HG02588 (cell line): ENCODE measurements around the gene PYDC1.
"Not testable (repeated sequence)": the region's sequence is repeated elsewhere in the genome, so short reads cannot be mapped to it uniquely, and the experiment has no call there.

Experiments used
- ATAC-seq: cut with Tn5 transposase; IDR thresholded peaks from one replicate; pipeline ENCODE4 v1.9.1; 2021; ENCODE audit warnings: mild to moderate bottlenecking, moderate library complexity; ENCODE audit not compliant: unreplicated experiment

PYDC1 gene

DNA sequence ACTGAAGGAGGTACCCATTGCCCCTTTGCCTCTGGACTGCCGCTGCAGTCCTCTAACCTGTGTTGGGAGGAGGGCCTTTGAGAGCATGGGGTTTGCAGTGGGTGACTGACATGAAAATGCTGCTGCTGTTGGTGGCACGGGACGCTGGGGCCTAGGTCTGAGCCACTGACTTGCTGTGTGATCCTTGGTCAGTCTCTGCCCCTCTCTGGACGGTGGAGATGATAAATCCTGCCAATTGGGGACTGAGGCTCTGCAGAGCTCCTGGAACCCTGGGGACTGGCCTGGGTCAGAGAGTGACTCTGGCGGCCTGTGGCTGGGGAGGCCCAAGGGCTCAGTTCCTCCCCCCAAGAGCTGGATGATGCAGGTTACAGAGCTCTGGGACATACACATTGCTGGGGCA lies 6.1 kb upstream of the PYDC1 start:
- no peak for ATAC-seq

DNA sequence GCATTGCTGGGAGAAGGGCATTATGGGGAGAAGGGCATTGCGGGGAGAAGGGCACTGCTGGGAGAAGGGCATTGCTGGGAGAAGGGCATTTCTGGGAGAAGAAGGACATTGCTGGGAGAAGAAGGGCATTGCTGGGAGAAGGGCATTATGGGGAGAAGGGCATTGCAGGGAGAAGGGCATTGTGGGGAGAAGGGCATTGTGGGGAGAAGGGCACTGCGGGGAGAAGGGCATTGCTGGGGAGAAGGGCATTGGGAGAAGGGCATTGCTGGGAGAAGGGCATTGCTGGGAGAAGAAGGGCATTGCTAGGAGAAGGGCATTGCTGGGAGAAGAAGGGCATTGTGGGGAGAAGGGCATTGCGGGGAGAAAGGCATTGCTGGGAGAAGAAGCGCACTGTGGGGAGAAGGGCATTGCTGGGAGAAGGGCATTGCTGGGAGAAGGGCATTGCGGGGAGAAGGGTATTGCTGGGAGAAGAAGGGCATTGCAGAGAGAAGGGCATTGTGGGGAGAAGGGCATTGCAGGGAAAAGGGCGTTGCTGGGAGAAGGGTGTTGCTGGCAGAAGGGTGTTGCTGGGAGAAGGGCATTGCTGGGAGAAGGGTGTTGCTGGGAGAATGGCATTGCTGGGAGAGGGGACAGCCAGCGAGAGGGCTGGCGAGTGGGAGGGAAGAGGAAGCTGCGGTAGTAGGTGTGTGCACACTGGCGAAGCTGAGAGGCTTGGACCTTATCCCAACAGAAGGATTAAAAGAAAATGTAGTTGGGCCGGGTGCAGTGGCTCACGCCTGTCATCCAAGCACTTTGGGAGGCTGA lies 4.6 kb upstream of the PYDC1 start:
- no peak for ATAC-seq

DNA sequence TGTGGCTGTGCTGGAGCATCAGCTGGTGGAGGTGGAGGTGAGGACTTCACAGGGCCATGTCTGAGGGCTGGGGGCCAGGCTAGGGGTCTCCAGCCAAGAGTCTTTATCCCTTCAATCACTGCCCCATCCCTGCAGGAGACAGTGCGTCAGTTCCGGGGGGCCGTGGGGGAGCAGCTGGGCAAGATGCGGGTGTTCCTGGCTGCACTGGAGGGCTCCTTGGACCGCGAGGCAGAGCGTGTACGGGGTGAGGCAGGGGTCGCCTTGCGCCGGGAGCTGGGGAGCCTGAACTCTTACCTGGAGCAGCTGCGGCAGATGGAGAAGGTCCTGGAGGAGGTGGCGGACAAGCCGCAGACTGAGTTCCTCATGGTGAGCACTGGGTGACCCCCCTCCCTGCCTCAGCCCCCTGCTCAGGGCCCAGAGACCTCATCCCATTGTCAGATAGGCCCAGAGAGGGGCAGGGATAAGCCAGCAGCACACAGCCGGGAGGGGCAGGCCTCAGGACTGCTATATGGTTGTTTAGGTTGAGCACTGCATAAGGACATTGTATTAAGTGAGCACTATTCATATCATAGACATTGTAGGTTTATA lies 2.3 kb upstream of the PYDC1 start:
- ATAC-seq = no peak

DNA sequence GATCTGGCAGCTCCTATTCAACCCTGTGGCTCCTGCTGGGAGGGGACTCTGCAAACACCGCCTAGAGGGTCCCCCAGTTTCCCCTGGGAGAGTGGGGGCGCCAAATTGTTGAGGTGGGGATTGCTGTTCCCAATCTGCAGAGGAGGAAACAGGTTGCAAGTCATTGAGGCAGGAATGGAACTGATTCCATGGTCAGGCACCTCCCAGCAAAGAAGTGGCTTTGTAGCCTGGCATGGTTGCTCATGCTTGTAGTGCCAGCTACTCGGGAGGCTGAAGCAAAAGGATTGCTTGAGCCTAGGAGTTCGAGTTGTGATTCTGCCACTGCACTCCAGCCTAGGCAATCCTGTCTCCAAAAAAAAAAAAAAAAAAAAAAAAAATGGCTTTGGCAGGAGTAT lies 198 bp upstream of the PYDC1 start:
- no peak for ATAC-seq

DNA sequence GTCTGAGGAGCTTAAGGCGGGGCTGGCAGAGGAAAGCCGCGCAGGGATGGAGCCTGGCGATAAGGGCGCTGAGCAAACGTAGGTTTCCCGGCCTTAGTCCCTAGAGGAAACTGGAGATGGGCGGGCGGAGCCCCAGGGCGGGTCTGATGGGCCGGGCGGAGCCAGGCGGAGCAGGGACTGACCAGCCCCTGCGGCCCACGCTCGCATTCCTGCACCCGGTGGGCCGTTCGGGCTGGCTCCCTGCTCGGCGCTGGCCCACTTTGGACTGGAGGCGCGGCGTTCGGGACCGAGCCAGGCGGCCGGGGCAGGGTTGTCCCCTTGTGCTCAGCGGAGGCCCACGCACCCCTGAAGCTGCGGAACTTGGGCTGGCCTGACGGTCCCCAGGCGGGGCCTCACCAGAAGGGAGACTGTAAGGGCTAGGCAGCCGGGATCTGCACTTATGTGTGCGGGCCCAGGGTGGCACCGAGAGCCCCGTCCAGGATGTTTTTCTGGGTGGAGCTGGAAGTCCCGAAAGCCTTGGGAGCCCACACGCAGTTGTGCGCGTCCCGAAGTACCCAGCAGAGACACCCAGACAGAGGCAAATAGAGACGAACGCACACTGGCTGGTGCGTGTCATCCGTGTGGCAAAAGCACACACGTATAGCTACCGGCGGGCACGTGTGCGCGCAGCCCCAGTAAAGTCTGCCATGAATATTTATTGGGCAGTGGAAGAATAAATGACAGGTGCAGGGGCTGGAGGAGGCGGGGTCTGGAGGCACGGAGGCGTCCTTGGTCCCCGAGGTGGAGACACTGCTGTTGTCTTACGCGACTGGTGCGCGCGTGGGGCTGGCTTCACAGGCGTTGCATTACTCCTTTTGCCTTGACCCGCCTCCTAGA lies 1.4 kb downstream of the PYDC1 start:
- ATAC-seq = no peak

DNA sequence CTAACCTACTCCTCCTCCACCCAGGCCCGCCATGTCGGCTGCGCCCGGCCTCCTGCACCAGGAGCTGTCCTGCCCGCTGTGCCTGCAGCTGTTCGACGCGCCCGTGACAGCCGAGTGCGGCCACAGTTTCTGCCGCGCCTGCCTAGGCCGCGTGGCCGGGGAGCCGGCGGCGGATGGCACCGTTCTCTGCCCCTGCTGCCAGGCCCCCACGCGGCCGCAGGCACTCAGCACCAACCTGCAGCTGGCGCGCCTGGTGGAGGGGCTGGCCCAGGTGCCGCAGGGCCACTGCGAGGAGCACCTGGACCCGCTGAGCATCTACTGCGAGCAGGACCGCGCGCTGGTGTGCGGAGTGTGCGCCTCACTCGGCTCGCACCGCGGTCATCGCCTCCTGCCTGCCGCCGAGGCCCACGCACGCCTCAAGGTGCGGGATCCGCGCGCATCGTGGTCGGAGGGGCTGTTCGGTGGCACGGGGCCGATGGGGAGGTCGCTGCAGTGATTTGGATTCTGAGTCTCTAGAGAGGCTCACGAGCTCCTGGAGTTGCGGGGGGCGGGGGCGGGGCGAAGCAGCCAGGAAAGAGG lies 2.1 kb downstream of the PYDC1 start:
- ATAC-seq = no peak

DNA sequence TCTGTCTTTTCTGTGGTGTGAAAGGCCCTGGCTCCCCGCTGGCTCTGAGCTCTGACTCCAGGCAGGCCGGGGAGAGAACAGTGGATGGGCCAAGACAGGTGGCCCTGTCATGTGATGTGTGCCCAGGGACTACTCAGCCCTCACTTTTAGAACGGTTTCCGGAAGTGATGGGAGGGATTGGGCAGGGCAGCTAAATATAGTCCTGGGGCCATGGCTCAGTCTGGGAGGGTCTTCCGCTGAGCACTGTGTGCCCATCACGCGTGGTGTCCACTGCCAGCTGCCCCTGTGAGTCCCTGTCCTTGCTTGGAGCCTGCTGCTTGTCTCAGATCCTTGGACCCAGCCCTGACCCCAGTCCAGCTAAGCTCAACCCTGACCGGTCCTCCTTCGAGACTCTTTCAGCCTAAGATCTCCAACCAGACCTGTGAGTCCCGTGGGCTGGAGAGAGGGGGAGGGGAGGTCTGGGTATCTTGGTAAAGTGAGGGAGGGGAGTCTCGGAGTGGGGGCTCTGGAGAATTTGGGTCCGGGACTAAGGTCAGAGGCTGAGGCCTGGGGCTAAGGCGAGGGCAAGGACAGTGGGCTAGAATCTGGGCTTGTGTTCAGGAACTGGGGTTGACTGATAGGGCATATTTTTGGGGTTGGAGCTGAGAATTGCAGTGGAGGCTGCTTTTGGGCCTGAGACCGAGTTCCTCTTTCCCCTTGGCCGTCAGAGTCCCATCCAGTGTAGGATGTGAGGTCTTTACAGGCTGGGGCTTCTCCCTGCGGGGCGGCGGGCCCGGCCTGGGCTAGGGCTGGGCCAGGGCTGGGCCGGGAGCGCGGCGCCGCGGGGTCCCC lies 2.8 kb downstream of the PYDC1 start, which contains the start of gene TRIM72:
TRIM72 (plus strand) TSS at position 243 of the 831 bp plus-strand sequence. CDS start 620 bp downstream, outside the sequence.
- ATAC-seq = no peak

DNA sequence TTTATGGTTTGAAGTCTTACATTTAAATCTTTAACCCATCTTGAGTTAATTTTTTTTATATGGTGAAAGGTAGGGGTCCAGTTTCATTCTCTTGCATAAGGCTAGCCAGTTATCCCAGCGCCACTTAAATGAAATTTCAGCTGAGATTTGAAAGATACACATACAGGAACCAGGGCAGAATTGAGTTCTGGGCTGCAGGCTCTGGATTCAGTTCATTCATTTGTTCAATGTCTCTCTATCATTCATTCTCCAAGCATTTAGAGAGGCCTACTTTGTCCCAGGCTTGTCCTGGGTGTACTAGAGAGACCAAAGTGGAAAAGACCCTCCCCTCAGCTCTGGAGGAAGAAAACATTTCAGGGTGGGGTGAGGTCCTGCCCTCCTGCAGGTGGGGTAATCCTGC lies 3.6 kb downstream of the PYDC1 start:
- ATAC-seq = no peak

DNA sequence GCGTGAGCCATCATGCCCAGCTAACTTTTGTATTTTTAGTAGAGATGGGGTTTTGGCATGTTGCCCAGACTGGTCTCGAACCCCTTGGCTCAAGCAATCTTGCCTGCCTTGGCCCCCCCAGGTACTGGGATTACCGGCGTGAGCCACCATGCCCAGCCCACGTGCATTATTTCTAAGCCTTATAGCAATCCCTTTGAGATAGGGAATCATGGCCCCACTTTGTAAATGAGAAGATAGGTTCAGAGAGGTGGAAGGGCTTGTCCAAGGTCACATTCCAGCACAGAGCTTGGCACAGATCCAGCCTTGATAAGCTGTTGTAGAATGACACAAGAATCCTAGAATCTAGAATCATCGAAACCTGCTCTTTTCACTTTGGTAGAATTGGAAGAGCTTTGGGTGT lies 10.2 kb downstream of the PYDC1 start:
- no peak for ATAC-seq

DNA sequence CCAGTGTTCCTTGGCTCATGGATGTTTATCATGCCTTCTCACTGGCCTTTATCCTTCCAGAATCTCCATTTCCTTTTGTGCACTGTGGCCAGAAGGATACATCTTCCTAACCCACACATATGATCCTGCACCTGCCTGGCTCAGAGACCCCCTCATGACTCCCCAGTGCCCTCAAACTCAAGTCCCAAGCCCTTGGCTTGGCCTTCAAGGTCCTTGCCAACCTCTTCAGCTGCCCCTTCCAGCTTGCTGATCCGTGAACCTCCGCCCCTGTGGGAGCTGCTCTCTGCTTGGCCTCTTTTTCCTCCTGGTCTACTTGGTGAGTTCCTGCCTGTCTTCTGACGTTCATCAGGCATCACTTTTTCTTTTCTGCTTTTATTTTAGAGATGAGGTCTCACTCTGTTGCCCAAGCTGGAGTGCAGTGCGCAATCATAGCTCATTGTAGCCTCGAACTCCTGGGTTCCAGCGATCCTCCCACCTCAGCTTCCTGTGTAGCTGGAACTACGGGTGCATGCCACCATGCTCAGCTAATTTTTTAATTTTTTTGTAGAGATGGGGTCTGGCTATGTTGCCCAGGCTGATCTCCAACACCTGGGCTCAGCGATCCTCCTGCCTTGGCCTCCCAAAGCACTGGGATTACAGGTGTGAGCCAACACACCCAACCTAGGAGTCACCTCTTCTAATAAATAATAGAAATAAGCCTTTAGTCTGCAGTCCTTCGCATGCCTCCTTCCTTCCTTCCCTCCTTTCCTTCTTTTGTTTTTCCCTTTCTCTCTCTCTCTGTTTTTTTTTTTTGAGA lies 11.9 kb downstream of the PYDC1 start:
- no peak for ATAC-seq

DNA sequence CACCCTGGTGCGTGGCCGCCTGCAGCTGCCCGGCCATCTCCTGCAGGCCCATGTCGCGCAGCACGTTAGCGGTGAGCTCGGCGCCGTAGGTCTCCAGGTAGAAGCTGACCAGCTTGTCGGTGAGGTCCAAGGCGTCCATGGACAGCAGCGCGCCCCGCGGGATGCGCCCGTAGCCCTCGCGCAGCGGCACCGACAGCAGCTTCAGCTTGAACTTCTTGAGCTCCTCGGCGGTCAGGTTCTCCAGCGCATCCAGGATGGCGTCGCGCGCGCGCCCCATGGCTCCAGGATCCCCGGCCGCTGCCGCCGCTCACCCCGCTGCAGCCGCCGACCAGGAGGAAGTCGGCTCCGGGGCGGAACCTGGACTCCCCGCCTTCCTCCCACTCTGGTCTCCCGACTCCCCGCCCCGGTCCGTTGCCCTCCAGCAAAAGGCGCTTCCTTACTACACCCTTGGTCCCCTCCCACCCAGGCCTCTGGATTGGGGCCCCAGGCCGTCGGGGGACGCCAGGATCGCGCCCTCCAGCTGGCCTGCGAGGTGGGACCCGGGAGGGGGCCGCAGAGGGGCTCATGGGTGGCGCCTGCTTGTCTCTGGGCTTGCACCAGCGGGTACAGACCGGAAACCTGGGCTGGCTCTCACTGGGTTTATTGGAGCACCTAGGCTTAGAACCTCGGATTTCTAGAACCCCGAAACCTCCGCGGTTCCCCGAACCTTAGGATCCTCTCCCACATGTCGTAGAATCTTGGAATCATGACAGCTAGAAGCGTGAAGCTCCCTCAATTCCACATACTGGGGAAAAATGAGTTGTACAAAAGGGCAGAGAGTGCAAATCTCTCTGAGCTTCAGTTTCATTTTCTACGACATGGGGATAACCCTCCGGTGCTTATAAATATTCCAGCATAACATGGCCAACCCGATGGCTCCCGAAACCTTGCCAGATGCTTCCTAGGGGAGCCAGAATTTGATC lies 14.2 kb downstream of the PYDC1 start, which contains the start of gene PYCARD:
PYCARD (minus strand) TSS at position 347 of the 962 bp plus-strand sequence; CDS start at position 277, 70 bp downstream.
- peak; percentile 41 for ATAC-seq

DNA sequence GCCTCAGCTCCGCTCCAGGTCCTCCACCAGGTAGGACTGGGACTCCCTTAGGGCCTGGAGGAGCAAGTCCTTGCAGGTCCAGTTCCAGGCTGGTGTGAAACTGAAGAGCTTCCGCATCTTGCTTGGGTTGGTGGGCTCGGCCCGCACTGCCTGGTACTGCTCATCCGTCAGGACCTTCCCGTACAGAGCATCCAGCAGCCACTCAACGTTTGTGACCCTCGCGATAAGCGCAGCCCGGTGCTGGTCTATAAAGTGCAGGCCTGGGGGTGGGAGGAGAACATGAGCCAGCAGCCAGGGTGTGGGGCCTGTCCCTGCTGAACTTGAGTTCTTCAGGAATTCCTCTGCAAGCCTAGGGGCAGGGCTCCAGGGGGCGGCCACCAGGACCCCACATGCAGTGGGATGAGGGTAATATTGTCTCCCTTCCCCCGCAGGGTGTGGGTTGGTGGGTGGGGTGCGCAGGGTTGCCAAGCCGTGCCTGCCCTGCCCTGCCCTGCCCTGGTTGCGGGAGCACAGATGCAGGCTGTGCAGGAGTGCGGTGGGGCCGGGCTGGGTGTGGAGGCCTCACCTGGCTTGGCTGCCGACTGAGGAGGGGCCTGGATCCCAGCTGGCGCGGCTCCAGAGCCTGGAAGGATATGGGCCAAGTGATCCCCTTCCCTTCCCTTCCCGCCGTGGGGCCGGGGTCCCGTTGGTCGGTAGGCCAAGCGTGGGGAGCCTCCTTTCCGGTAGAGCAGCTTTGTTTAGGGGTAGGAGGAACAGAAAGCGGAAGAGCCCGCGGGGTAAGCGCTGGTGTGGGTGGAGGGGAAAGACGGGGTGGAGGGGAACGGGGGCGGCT lies 15.1 kb downstream of the PYDC1 start:
- ATAC-seq = peak; percentile 32

DNA sequence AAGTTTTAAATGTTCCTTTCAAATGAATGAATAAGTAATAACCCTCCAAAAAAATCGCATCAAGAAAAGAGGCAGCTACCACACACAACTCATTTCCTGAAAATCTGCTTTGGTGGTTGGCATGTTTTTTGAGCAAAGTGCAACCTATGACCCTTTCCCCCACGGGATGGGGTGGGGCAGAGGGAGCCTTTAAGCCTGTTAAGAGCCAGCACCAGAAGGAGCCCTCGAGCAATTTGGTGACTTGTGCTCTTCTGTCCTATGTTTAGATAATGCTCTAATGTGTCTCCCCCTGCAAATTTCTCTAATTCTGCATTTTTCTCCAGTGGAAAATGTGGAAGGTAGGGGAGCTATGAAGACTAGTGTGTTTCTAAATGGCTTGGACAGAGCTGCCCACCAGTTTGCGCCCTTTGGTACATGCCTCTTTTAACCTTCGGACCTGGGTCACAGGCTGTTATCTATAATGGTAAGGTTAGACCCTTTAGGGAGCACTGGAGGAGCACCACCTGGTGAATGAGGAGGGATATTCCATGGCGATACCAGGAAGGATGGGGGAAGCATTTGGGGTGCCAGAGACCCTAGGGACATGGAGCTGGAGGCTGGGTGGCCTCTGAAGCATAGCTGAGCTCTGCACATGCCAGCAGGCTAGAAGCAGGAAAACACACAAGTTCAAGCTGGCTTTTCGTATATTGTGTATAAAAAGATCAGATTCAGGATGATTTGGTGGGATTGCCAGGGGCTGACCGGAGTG lies 15.9 kb downstream of the PYDC1 start:
- no peak for ATAC-seq

DNA sequence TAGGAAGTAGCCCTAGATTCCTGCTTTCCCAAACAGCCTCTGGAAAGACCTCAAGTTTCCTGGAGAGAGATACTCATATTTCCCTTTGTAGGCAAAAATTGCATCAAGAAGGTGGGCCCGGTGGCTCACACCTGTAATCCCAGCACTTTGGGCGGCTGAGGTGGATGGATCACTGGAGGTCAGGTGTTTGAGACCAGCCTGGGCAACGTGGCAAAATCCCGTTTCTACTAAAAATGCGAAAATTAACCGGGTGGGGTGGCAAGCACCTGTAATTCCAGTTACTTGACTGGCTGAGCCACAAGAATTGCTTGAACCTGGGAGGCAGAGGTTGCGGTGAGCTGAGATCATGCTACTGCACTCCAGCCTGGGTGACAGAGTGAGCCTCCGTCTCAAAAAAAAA lies 16.8 kb downstream of the PYDC1 start:
- not testable (repeated sequence) for ATAC-seq

DNA sequence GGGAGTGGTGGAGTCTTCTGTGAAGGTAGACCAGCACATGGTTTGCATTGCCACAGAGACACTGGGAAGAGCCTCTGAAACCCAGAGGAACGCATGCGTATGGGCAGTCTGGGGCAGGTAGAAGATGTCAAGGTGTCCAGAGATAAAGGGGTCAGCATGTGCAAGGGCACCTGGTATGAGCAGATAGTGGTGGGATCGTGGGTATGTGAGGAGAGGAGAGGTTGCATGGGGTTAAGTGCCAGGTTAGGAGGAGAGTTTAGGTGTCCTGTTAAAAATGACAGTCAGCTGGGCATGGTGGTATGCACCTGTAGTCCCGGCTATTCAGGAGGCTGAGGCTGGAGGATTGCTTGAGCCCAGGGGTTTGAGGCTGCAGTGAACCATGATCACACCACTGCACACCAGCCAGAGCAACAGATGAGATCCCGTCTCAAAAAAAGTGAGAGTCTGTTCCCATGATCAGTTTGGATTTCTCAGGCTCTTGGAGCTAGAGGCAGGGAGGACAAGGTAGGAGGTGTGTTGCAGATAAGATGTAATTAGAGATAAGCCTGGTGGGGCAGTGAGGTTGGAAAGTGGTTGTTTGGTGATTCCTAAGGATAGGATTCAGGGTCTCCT lies 17.4 kb downstream of the PYDC1 start:
- no peak for ATAC-seq

DNA sequence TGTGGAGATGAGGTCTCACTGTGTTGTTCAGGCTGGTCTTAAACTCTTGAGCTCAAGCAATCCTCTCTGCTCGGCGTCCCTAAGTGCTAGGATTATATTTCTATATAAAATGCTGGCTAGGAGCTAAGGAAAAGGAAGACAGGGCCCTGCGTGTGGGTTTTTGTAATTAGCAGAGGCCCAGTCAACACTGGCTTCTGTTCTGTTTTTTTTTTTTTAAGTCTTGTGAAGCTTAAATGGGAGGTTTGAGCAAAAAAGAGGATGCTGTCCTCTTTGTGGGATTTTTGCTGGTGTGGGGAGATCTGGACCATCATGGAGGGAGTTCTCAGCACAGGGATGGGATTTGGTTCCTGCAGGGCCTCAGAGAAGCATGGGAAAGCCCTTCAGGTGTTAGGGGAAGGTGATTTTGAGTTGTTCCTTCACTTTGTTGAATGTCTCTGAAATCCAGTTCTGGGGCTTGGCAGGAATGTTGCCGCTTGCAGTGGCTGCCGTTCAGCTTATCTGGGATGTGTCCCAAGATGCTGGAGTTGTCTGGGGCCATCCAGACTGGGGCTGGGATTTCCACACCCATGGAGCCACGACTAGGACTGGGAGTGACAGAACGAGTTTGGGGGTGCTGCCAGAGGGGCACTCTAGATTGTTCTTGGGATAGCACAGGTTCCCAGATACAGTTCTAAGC lies 18.6 kb downstream of the PYDC1 start:
- ATAC-seq = no peak
